ENCODE measurements around the gene UTP25. TPM values are rescaled to one million over a fixed set of nuclear protein-coding genes. Genes with fewer than 3 reads are reported as not detected.

Gene UTP25
- total and polyA plus RNA-seq, 2 of the 4 experiments (the other 2 are of a cell fraction) = 7.1 to 17.4 TPM

GRCh38 chr1:209883341-209883971, 55.7 kb downstream of the UTP25 start:
- no peaks in the 10 kb centered on the region for H3K79me1 ChIP-seq (ENCODE audit: low read depth in 1 of 2, low read length in 2 of 2)
- H3K36me3 ChIP-seq (ENCODE audit: control insufficient read depth, insufficient read depth, low read length) = no peaks in the 10 kb centered on the region
- H2AK5ac ChIP-seq (ENCODE audit: low read depth, low read length) = no peak overlapping the region
- H3K27ac ChIP-seq (ENCODE audit: insufficient read depth, low read length) = peak overlapping the region; percentile 88; the same call in 1 of the 2 replicates
- H3K4me2 ChIP-seq (ENCODE audit: low read depth, low read length) = peak overlapping the region; percentile 80; the same call in 1 of the 2 replicates
- no peaks in the 10 kb centered on the region for H3K9me3 ChIP-seq (ENCODE audit: control insufficient read depth, insufficient read depth, low read length)
- DNase-seq (peak; percentile 89), ATAC-seq (ENCODE audit: low read depth) (peak; percentile 25)
- peaks cover 8% of the 10 kb centered on the region for H3K9me1 ChIP-seq (ENCODE audit: insufficient read depth, low read length)
- dilution Hi-C loops (cut with HindIII; ENCODE audit: low sequenced_read_pairs, unreplicated experiment) = no loop called here
- no peak overlapping the region for H2AK9ac ChIP-seq (replicated peaks; ENCODE audit: low read depth, low read length, poor library complexity)
- peak overlapping the region; percentile 49 for H3K14ac ChIP-seq (replicated peaks; ENCODE audit: low read depth, low read length)
- H4K20me1 ChIP-seq (ENCODE audit: insufficient read depth, low read length) = no peaks in the 10 kb centered on the region
- peak overlapping the region; percentile 91; the same call in 1 of the 2 replicates for H3K23ac ChIP-seq (ENCODE audit: low read depth, low read length)
- H4K5ac ChIP-seq (ENCODE audit: low read depth, low read length) = peak overlapping the region; percentile 95; the same call in 1 of the 2 replicates
- peaks cover 7% of the 10 kb centered on the region for H3K4me1 ChIP-seq (ENCODE audit: control insufficient read depth, insufficient read depth, low read length)
- CTCF ChIA-PET = interaction anchor here (0.6 to 1.5 kb wide), 5 partner anchors 12 to 257 kb away, joined by 3 to 4 read pairs (median 4); no protein-coding TSS in a partner anchor
- H4K8ac ChIP-seq (ENCODE audit: low read depth in 2 of 2, low read length in 2 of 2) = peak overlapping the region; percentile 18 to 85; a peak in 3 of 4 replicates
- POLR2A ChIA-PET (ENCODE audit: unreplicated experiment) = no interaction called here
- intact Hi-C loops (cut with micrococcal nuclease) = no loop called here
- peak overlapping the region; percentile 97 for H3K18ac ChIP-seq (ENCODE audit: low read depth, low read length)
- H2AFZ ChIP-seq (replicated peaks; ENCODE audit: low read length, poor library complexity) = no peak overlapping the region
- peak overlapping the region; percentile 98; the same call in 1 of the 2 replicates for H2BK20ac ChIP-seq (ENCODE audit: low read depth, low read length)
- peak overlapping the region; percentile 90; the same call in 1 of the 2 replicates for H3K4ac ChIP-seq (ENCODE audit: low read depth, low read length)
- no peak overlapping the region for H3K9ac ChIP-seq (ENCODE audit: low read depth, low read length)
- peak overlapping the region; percentile 94 for H2BK120ac ChIP-seq (ENCODE audit: low read depth, low read length)
- H3K27me3 ChIP-seq (ENCODE audit: control insufficient read depth, insufficient read depth, low read length) = no peaks in the 10 kb centered on the region
- H3K56ac ChIP-seq (ENCODE audit: extremely low read depth, insufficient read depth, low read length) = peak overlapping the region; percentile 55; the same call in 1 of the 2 replicates
- H2BK15ac ChIP-seq (ENCODE audit: low read depth, low read length) = peak overlapping the region; percentile 87; the same call in 1 of the 3 replicates
- in situ Hi-C loops (cut with MboI; ENCODE audit: low sequenced_read_pairs) = no loop called here
- peak overlapping the region; percentile 95 for H2BK5ac ChIP-seq (ENCODE audit: low read depth, low read length, poor library complexity, severe bottlenecking)
- no TSS peak for BruUV-seq (replicated peaks)
- H3K4me3 ChIP-seq (ENCODE audit: insufficient read depth, low read depth, low read length) = no peak overlapping the region
- no CpG with 5 or more reads among the region's 1 CpG for WGBS, 2 experiments (ENCODE audit: extremely low coverage in 2 of 2, insufficient read length in 1 of 2)
- peak overlapping the region; percentile 79; the same call in 1 of the 2 replicates for H4K91ac ChIP-seq (ENCODE audit: insufficient read depth, low read depth, low read length)
- TF ChIP-seq USF2 (IDR thresholded peaks at IDR 0.05; ENCODE audit: low read depth, low read length) (peak; percentile 76), MAZ (IDR thresholded peaks at IDR 0.05; ENCODE audit: borderline replicate concordance, low read depth, low read length) (no peak), RCOR1 (IDR thresholded peaks at IDR 0.05; ENCODE audit: insufficient replicate concordance, low read length) (no peak), POLR2A (IDR thresholded peaks at IDR 0.05; ENCODE audit: low read depth, low read length) (peak; percentile 12; the same call in 1 of the 2 replicates), CTCF (conservative IDR thresholded peaks at IDR 0.05; ENCODE audit: low read depth, low read length) (no peak), RFX5 (IDR thresholded peaks at IDR 0.05; ENCODE audit: low read depth, low read length) (no peak), SMC3 (IDR thresholded peaks at IDR 0.05; ENCODE audit: low read depth, low read length) (no peak), FOS (IDR thresholded peaks at IDR 0.05; ENCODE audit: low read depth, low read length) (peak; percentile 71), BHLHE40 (IDR thresholded peaks at IDR 0.05; ENCODE audit: low read depth, low read length) (no peak), MXI1 (IDR thresholded peaks at IDR 0.05; ENCODE audit: borderline replicate concordance, low read depth, low read length) (no peak), RAD21 (IDR thresholded peaks at IDR 0.05; ENCODE audit: low read length) (no peak), CHD1 (IDR thresholded peaks at IDR 0.05; ENCODE audit: low read depth, low read length) (no peak), CEBPB (IDR thresholded peaks at IDR 0.05; ENCODE audit: low read depth, low read length) (no peak), MAFK (IDR thresholded peaks at IDR 0.05; ENCODE audit: low read depth, low read length) (no peak), ELK1 (IDR thresholded peaks at IDR 0.05; ENCODE audit: borderline replicate concordance, low read depth, low read length) (no peak)
